ENCODE measurements around the gene KCNB1. TPM values are rescaled to one million over a fixed set of nuclear protein-coding genes. Genes with fewer than 3 reads are reported as not detected.

Gene KCNB1
- total and polyA plus RNA-seq, 12 donors, result 0.64 to 4.2 (median 1.1) TPM

GRCh38 chr20:49456646-49457045, 25.8 kb downstream of the KCNB1 start:
- Histone ChIP-seq H3K9me3 (no peaks in the 10 kb centered on the region), H3K27me3 (peaks cover 0 to 8% (median 0%) of the 10 kb centered on the region in 7 donors), H3K4me1 (peaks cover 0 to 17% (median 8%) of the 10 kb centered on the region in 9 donors), H3K4me3 (no peak overlapping the region), H3K36me3 (no peaks in the 10 kb centered on the region), H3K27ac (no peak overlapping the region)
- ATAC-seq, result no peak
- intact Hi-C loops (cut with DNase I), result no loop called here
- TF ChIP-seq CTCF (IDR thresholded peaks at IDR 0.05), result no peak
- 92 to 93% methylated on average over 6 of the region's 6 CpGs for WGBS, 2 donors
- DNase-seq, result no peak

GRCh38 chr20:49455691-49456090, 26.8 kb downstream of the KCNB1 start:
- H3K4me3 ChIP-seq, result no peak overlapping the region
- peaks cover 0 to 20% (median 11%) of the 10 kb centered on the region in 9 donors for H3K4me1 ChIP-seq
- no peak for TF ChIP-seq CTCF (IDR thresholded peaks at IDR 0.05)
- H3K9me3 ChIP-seq, result no peaks in the 10 kb centered on the region
- ATAC-seq, result no peak
- no peak for DNase-seq
- WGBS, 2 donors, result 90 to 92% methylated on average over 6 of the region's 6 CpGs
- no peak overlapping the region for H3K27ac ChIP-seq
- peaks cover 0 to 8% (median 0%) of the 10 kb centered on the region in 7 donors for H3K27me3 ChIP-seq
- intact Hi-C loops (cut with DNase I), result no loop called here
- no peaks in the 10 kb centered on the region for H3K36me3 ChIP-seq

GRCh38 chr20:49452011-49452482, 30.4 kb downstream of the KCNB1 start:
- Histone ChIP-seq H3K27me3 (peaks cover 0 to 8% (median 0%) of the 10 kb centered on the region in 7 donors), H3K4me3 (no peak overlapping the region), H3K36me3 (no peaks in the 10 kb centered on the region), H3K27ac (peak overlapping the region in 4 of 10 donors; percentile 9 to 72 (median 31)), H3K9me3 (no peaks in the 10 kb centered on the region), H3K4me1 (peaks cover 0 to 37% (median 17%) of the 10 kb centered on the region in 9 donors)
- 32 to 54% methylated on average over 9 of the region's 9 CpGs for WGBS, 2 donors
- DNase-seq, result peak; percentile 51 to 77
- ATAC-seq, result peak in 7 of 8 donors; percentile 45 to 78 (median 68)
- TF ChIP-seq CTCF (IDR thresholded peaks at IDR 0.05), result no peak
- intact Hi-C loops (cut with DNase I), result no loop called here

- TF ChIP-seq CTCF (IDR thresholded peaks at IDR 0.05), result no peak
- Histone ChIP-seq H3K36me3 (no peaks in the 10 kb centered on the region), H3K4me3 (no peak overlapping the region), H3K27ac (no peak overlapping the region), H3K27me3 (peaks cover 0 to 8% (median 0%) of the 10 kb centered on the region in 7 donors), H3K4me1 (peaks cover 10 to 54% (median 30%) of the 10 kb centered on the region in 9 donors), H3K9me3 (no peaks in the 10 kb centered on the region)
- ATAC-seq (no peak), DNase-seq (no peak)
- WGBS, 2 donors, result 57 to 64% methylated on average over 14 of the region's 14 CpGs
- intact Hi-C loops (cut with DNase I), result no loop called here
These were observed 32.2 kb downstream of the KCNB1 start for GRCh38 chr20:49450281-49450721.
